Panc1 (cell line): Measurements from ENCODE around the gene TSPAN17. TPM values are rescaled to one million over a fixed set of nuclear protein-coding genes. Genes with fewer than 3 reads are reported as not detected.

Source experiments
- ATAC-seq: fragments of 200-7000 bp; cut with Tn5 transposase; 2 replicates; pipeline ENCODE4 v1.9.1; 2020; ENCODE audit warnings: mild to moderate bottlenecking, moderate library complexity
- BruUV-seq: library from RNA; stranded (reverse); fragments of 400-500 nt; replicated peaks from 2 replicates; lab custom pipeline; 2021; lab: Mats Ljungman, UMichigan
- CTCF ChIA-PET: fragments of 300-600 bp; sonication (Branson Sonifier 250); formaldehyde crosslinking; loops from one replicate; lab custom pipeline; 2022; ENCODE audit warnings: antibody characterized with exemption; lab: Charles Lee
- POLR2A ChIA-PET: fragments of 300-600 bp; sonication (Branson Sonifier 250); formaldehyde crosslinking; loops from one replicate; lab custom pipeline; 2022; ENCODE audit warnings: antibody characterized with exemption; lab: Charles Lee
- DNase-seq: peaks from one replicate; pipeline ENCODE4 v3.0.0-alpha.2; 2010; ENCODE audit warnings: low read depth, low spot score
- H3K27ac ChIP-seq: 2 replicates; pipeline ENCODE4 v1.5.1; 2011; ENCODE audit warnings: mild to moderate bottlenecking, low read length, inconsistent platforms
- H3K27me3 ChIP-seq: fragments of 200-500 bp; sonication (Bioruptor generic); 2 replicates; pipeline ENCODE4 v1.6.0; 2014; ENCODE audit warnings: low read length, inconsistent platforms; ENCODE audit not compliant: control insufficient read depth, insufficient read depth
- H3K36me3 ChIP-seq: fragments of 200-500 bp; sonication (Bioruptor generic); 2 replicates; pipeline ENCODE4 v1.5.1; 2014; ENCODE audit warnings: inconsistent platforms, mild to moderate bottlenecking, low read length, moderate library complexity; ENCODE audit not compliant: control insufficient read depth, insufficient read depth
- H3K4me1 ChIP-seq: 2 replicates; pipeline ENCODE4 v1.5.1; 2011; ENCODE audit warnings: inconsistent platforms, mild to moderate bottlenecking, low read length, moderate library complexity; ENCODE audit not compliant: control insufficient read depth, insufficient read depth
- H3K4me3 ChIP-seq, 2 experiments: 2 replicates each; pipeline ENCODE4 v1.5.1; 2011 to 2012; ENCODE audit warnings: low read depth in 2 of 2, low read length in 2 of 2, mild to moderate bottlenecking in 2 of 2, inconsistent platforms in 1 of 2, moderate library complexity in 1 of 2
- H3K9me3 ChIP-seq: fragments of 200-500 bp; sonication (Bioruptor generic); 2 replicates; pipeline ENCODE4 v1.5.1; 2014; ENCODE audit warnings: low read depth, mild to moderate bottlenecking, inconsistent platforms, low read length, moderate library complexity; ENCODE audit not compliant: control insufficient read depth, insufficient read depth
- POLR2AphosphoS5 ChIP-seq: IDR thresholded peaks from 2 replicates; pipeline ENCODE4 v1.6.1; 2012; ENCODE audit warnings: mild to moderate bottlenecking, low read depth, low read length, moderate library complexity
- SIN3A ChIP-seq: IDR thresholded peaks from 2 replicates; pipeline ENCODE4 v1.6.1; 2012; ENCODE audit warnings: low read depth, mild to moderate bottlenecking, low read length, moderate library complexity, borderline replicate concordance; ENCODE audit not compliant: insufficient read depth
- TCF7L2 ChIP-seq: IDR thresholded peaks from 2 replicates; pipeline ENCODE4 v1.6.1; 2011; ENCODE audit warnings: mild to moderate bottlenecking, low read depth, low read length, inconsistent platforms
- in situ Hi-C: cut with HindIII; loops from 2 replicates; pipeline ENCODE4 v1.10.0; 2016; ENCODE audit warnings: low sequenced_read_pairs, low pct_unique_long_range_greater_than_20kb
- intact Hi-C: fragments of 100-400 bp; cut with micrococcal nuclease; formaldehyde crosslinking; loops from one replicate; pipeline ENCODE4 v1.10.0; 2022; ENCODE audit not compliant: unreplicated experiment
- total RNA-seq: library from RNA; stranded (reverse); gene quantifications from one replicate; pipeline ENCODE4 v1.2.1, GENCODE V29; 2021; ENCODE audit not compliant: unreplicated experiment
- TF ChIP-seq, protein P1 (sequence below): fragments of 450-650 bp; IDR thresholded peaks from 2 replicates; pipeline ENCODE4 v1.5.1; 2017; ENCODE audit warnings: mild to moderate bottlenecking
- TF ChIP-seq, protein P2 (sequence below), 2 experiments: IDR thresholded peaks; 2 replicates each; pipeline ENCODE4 v1.6.1; 2011 to 2012; ENCODE audit warnings: low read depth in 2 of 2, control low read depth in 1 of 2, low read length in 1 of 2, mild to moderate bottlenecking in 1 of 2, moderate library complexity in 1 of 2; ENCODE audit not compliant: insufficient read depth in 1 of 2

The TSPAN17 gene
- total RNA-seq, 1 experiment from 2014 or later: 64.7 TPM

DNA sequence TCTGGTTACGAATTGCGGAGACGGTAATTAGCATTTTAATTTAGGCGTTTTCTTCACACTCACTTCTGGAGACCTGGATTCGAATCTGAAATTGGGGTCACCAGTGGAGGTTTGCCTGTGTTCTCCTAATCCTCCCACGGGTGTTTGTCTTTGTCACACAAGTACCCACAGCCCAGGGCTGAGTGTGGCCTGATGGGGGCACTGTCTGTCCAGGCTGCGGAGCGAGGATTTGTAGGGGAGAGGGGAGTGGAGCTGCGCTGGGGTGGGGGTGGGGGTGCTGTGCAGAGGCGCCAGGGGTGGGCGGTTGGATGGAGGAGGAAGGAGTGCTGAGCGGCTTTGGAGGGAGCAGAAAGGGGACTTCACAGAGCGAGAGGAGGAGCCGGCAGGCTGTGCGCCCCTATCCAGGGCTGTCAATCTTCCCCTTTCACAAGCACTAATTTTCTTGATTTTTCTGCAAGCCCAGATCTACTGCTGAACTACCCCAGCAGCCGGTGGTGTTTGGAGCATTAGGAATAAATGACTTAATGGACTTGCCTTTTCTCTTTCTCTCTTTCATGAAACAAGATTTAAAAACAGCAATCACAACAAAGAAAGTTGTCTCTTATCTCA, 53.1 kb downstream of the TSPAN17 start:
- BruUV-seq: no TSS peak
- H3K27me3 ChIP-seq: no peaks in the 10 kb centered on the region
- no peak for TF ChIP-seq POLR2AphosphoS5
- TF ChIP-seq, protein P1, sequence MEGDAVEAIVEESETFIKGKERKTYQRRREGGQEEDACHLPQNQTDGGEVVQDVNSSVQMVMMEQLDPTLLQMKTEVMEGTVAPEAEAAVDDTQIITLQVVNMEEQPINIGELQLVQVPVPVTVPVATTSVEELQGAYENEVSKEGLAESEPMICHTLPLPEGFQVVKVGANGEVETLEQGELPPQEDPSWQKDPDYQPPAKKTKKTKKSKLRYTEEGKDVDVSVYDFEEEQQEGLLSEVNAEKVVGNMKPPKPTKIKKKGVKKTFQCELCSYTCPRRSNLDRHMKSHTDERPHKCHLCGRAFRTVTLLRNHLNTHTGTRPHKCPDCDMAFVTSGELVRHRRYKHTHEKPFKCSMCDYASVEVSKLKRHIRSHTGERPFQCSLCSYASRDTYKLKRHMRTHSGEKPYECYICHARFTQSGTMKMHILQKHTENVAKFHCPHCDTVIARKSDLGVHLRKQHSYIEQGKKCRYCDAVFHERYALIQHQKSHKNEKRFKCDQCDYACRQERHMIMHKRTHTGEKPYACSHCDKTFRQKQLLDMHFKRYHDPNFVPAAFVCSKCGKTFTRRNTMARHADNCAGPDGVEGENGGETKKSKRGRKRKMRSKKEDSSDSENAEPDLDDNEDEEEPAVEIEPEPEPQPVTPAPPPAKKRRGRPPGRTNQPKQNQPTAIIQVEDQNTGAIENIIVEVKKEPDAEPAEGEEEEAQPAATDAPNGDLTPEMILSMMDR: no peak; the same call in 1 of the 2 replicates
- H3K4me3 ChIP-seq: no peak overlapping the region
- no peak overlapping the region for H3K27ac ChIP-seq
- POLR2A ChIA-PET: no interaction called here
- no peaks in the 10 kb centered on the region for H3K4me1 ChIP-seq
- ATAC-seq: peak; percentile 60; the same call in 1 of the 2 replicates
- no peaks in the 10 kb centered on the region for H3K9me3 ChIP-seq
- CTCF ChIA-PET: interaction anchor here (0.6 to 0.7 kb wide), 3 partner anchors 23 to 84 kb away, joined by 3 to 4 read pairs (median 3); no protein-coding TSS in a partner anchor
- in situ Hi-C loops: no loop called here
- intact Hi-C loops: no loop called here
- no peak for DNase-seq
- no peaks in the 10 kb centered on the region for H3K36me3 ChIP-seq

DNA sequence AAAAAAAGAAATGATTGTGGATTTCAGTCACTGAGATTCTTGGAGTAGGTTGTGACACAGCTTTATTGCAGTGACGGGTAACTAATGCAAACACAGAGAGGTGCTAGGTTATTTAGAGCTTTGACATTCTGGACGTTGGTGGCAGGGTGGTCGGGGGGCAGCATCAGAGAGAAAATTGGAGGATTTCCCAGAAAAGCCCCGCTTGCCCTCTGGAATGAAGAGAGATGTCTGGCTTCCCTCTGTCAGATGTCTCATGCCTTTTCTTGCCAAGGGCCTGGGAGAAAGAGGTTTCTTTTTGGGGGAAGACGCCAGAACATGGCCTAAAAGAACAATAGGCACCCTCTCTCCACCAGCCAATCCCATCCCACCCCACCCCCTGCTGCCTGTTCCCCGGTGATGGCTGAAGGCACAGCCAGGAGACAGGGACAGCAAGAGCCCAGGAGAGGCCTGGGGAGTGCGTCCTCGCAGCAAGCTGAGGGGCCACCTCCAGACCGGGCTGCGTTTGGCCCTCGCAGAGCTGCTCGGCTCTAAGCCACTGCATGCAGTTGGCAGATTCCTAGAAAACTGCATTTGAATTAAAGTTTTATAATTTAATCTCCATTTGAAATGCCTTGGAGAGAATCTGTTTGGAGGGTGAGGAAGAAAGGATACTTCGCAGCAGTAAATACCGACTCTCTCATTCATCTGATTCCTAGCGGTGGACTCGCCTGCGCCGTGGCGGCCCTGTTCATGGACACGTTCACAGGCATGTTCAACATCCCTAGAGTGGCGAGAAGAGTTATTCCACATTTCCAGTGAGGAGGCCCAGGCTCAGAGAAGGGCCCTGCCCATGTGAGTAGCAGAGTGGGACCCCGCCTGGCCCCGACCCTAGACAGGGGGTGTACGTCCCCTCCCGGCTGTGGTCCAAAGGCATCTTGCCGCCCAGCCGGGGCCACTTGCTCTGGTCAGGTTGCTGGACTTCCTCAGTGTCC, 55.7 kb downstream of the TSPAN17 start:
- H3K27ac ChIP-seq: no peak overlapping the region
- no peak overlapping the region for H3K4me3 ChIP-seq
- no peaks in the 10 kb centered on the region for H3K4me1 ChIP-seq
- ATAC-seq (no peak), DNase-seq (no peak)
- H3K9me3 ChIP-seq: no peaks in the 10 kb centered on the region
- intact Hi-C loops: no loop called here
- TF ChIP-seq, protein P1: no peak
- no peak for TF ChIP-seq POLR2AphosphoS5
- TF ChIP-seq, protein P2, sequence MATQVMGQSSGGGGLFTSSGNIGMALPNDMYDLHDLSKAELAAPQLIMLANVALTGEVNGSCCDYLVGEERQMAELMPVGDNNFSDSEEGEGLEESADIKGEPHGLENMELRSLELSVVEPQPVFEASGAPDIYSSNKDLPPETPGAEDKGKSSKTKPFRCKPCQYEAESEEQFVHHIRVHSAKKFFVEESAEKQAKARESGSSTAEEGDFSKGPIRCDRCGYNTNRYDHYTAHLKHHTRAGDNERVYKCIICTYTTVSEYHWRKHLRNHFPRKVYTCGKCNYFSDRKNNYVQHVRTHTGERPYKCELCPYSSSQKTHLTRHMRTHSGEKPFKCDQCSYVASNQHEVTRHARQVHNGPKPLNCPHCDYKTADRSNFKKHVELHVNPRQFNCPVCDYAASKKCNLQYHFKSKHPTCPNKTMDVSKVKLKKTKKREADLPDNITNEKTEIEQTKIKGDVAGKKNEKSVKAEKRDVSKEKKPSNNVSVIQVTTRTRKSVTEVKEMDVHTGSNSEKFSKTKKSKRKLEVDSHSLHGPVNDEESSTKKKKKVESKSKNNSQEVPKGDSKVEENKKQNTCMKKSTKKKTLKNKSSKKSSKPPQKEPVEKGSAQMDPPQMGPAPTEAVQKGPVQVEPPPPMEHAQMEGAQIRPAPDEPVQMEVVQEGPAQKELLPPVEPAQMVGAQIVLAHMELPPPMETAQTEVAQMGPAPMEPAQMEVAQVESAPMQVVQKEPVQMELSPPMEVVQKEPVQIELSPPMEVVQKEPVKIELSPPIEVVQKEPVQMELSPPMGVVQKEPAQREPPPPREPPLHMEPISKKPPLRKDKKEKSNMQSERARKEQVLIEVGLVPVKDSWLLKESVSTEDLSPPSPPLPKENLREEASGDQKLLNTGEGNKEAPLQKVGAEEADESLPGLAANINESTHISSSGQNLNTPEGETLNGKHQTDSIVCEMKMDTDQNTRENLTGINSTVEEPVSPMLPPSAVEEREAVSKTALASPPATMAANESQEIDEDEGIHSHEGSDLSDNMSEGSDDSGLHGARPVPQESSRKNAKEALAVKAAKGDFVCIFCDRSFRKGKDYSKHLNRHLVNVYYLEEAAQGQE (IDR thresholded peaks at IDR 0.05; ENCODE audit: insufficient read depth in 1 of 2, low read depth in 2 of 2, low read length in 1 of 2): no peak
- no peak for TF ChIP-seq TCF7L2
- no peak for TF ChIP-seq SIN3A
- no TSS peak for BruUV-seq
- CTCF ChIA-PET: no interaction called here
- in situ Hi-C loops: no loop called here
- H3K36me3 ChIP-seq: no peaks in the 10 kb centered on the region
- no peaks in the 10 kb centered on the region; the same call in 1 of the 2 replicates for H3K27me3 ChIP-seq
- POLR2A ChIA-PET: interaction anchor here (0.6 kb wide), 1 partner anchor 64 kb away, joined by 3 read pairs; no protein-coding TSS in a partner anchor
